Activated CD4-positive, alpha-beta T cell treated with anti-CD3 and anti-CD28 coated beads, Interleukin-2, amount 50 U/mL, for 24 hours (primary cell): ENCODE data around the gene BCAS3.
"Not testable (repeated sequence)": the region's sequence is repeated elsewhere in the genome, so short reads cannot be mapped to it uniquely, and the experiment has no call there.

Source experiments
- DNase-seq, 2 donors: peaks; one replicate each; pipeline ENCODE4 v3.0.0-alpha.2; 2020; ENCODE audit warnings: low read depth in 1 of 2, low spot score in 1 of 2

The BCAS3 gene

GRCh38 chr17:61122326-61122913, 444.8 kb downstream of the BCAS3 start:
- DNase-seq, result no peak

DNA sequence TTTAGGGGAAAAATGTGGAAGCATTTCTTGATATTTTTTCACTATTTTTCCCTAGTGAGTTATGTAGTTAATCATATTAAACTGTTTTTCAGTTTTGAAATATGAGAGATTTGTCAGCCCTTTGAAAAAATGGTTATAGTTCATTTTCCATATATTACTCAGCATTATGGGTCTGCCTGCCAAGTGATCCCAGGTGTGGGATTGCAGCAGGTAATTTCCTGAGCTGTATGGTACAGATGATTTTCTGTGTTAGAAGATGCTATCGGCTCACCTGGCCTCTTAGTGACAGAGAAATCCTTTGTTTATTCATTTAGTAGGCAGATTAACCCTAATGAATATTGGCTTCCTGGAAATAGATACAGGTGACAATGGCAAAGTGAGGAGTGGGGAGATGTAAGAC, 446.9 kb downstream of the BCAS3 start:
- no peak for DNase-seq

DNA sequence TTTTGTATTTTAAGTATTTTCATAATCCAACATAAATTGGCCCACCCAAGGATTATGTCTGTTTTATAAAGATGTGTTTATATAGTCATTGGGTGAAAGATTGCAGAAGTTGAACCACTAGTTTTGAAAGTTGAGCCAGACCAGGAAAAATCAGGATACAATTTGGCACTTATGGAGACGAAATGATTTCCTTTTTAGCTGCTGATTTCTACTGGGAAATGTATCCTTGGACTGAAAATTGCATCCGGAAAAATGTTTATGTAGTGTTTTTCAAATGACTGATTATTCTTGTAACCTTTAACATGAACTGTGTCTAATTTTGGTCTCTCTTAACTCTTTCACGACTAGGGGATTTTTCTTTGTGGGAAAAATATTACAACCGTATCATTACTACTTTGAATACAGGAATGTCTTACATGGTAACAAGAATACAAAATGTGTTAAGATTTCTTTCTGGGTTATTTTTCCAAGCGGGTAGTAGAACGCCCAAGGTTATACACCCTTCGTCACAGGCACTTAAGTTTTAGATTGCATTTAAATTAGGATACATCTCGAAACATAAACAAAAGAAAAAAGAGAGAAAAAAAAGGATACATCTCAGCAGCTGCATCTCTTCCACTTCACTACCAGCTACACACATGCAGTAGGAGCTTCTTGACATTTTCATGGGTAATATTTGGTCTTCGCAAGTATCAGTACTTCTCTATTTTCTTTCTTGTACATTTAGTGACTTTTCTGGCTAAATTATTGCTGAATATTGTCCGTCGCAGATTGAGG, 449.0 kb downstream of the BCAS3 start:
- DNase-seq, result no peak

GRCh38 chr17:61127960-61128359, 450.3 kb downstream of the BCAS3 start:
- no peak for DNase-seq

DNA sequence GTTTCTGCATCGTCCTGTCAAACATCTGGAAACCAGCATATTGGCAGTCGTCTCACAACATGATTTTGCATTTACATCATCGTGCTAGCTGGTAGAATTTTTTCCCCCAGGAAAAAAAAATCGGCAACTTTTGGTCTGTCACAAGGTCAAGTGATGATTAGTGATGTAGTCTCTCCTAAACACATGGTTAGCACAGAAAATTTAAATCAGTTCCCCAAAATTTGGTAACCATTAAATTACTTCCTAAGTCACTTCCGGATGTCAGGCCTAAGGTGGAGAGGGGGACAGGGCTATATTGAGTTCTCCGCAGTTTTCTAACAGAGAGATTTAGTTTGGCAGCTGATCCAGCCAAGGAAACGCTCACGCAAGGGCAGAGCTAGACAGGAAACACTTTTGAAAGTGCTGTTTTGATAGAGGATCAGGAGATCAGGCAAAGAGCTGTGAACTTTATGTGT, 451.0 kb downstream of the BCAS3 start:
- DNase-seq, result no peak

GRCh38 chr17:61129267-61130254, 451.9 kb downstream of the BCAS3 start:
- DNase-seq, result no peak

DNA sequence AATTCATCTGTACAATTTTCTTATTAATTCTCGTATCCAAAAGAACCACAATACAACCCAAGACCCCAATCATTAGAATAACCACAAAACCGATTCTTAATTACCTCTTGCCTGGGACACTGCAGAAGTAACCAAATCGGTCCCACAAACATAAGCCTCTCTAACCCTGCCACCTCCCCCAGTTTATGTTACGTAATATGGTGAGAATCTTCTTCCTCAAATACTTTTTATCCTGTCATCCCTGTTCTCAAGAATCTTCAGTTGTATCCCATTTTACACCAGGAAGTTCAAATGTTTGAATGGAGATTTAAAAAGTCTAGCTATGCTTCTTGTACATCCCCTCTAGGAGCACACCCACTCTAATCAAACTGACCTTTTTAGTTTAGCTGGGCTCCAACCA, 452.7 kb downstream of the BCAS3 start:
- no peak for DNase-seq

- no peak for DNase-seq
Observed at GRCh38 chr17:61131585-61131984, 453.9 kb downstream of the BCAS3 start.

- no peak for DNase-seq
Observed at GRCh38 chr17:61132524-61132923, 454.9 kb downstream of the BCAS3 start.

GRCh38 chr17:61133853-61134252, 456.2 kb downstream of the BCAS3 start:
- DNase-seq, result no peak

GRCh38 chr17:61134551-61135235, 457.0 kb downstream of the BCAS3 start:
- no peak for DNase-seq

- DNase-seq, result no peak
Observed at GRCh38 chr17:61135782-61136181, 458.1 kb downstream of the BCAS3 start.

- DNase-seq, result no peak
Observed at GRCh38 chr17:61136296-61136695, 458.6 kb downstream of the BCAS3 start.

GRCh38 chr17:61139219-61139618, 461.6 kb downstream of the BCAS3 start:
- peak in 1 of 2 donors; percentile 27 for DNase-seq

DNA sequence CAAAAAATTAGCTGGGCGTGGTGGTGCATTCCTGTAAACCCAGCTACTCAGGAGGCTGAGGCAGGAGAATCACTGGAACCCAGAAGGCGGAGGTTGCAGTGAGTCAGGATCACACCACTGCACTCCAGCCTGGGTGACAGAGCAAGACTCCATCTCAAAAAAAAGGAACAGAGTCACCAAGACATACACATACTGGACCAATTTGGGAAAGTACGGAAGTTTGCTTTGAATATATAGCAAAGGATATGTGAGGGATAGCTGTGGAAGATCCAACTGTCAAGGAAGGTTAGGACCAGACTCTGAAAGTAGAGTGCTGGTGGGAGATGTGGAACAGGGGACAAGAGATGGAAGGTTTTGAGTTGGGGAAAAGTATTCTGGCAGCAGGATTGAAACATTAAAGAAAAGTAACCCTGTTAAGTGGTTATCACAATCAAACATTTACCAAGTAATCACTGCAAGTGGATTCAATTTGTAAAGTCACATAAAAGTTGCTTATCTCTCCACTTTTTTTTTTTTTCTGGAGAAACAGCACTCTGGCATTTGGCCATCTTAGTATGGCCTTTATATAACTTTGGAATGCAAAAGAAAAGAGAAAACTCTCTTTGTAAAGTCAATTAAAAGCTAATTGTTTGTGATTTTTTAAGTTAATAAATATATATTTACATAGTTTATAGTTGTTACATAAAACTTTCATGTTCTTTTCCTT, 462.6 kb downstream of the BCAS3 start:
- DNase-seq, result no peak

DNA sequence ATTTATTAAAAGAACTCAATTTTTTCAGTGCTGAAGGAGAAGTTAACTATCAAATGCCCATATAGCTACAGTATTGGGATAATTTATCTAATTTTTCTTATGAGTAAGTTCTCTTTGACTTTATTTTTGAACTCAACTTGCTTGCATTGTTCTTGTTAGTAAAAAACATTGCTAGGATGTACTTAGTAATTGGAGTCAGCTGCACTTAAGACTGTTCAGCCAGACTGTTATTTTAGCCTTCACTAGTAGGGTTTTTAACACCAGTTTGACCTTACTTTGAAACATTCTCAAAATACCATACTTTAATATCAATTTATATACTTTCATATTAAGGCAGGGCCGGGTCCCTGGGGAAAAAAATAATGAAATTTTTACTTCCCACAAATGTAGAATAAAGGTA, 465.4 kb downstream of the BCAS3 start:
- no peak for DNase-seq

DNA sequence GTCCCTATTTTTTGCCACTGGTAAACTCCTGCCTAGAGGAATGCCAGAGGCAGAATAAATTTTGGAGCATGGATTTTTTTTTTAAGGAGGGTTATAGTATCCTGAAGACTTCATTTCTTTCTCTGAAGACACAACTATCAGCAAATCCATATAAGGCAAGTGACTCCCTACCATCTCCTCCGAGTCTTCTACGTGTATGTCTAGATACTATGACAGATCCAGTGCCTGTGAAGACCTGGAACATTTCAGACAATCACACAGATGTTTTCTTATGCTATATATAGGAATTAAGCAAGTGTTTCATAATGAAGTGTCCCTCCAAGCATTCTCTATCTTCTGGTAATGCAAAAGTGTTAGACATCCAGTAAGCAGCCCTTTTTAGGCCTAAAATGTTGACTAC, 466.5 kb downstream of the BCAS3 start:
- no peak for DNase-seq

- no peak for DNase-seq
Observed at GRCh38 chr17:61144617-61145564, 467.2 kb downstream of the BCAS3 start.

DNA sequence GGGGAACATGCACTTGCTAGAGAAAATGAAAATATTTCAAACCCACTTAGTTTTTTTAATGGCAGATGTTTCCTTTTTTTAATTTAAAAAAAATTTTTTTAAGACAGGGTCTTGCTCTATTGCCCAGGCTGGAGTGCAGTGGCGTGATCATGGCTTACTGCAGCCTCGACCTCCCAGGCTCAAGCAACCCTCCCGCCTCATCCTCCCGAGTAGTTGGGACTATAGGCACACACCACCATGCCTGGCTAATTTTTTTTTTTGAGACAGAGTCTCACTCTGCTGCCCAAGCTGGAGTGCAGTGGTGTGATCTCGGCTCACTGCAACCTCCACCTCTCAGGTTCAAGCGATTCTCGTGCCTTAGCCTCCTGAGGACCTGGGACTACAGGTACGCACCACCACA, 469.2 kb downstream of the BCAS3 start:
- not testable (repeated sequence) for DNase-seq
